Cardiac fibroblast (primary cell): Measurements from ENCODE around the gene BRD4.

Experiments
- DNase-seq, 2 donors: peaks; one replicate each; pipeline versions ENCODE4 v3.0.0 to v3.0.0-alpha.2; 2010; ENCODE audit warnings: low read depth in 2 of 2
- H3K4me3 ChIP-seq, 2 donors: replicated peaks in 1 of 2; 1 replicate in 1 of 2; 2 replicates in 1 of 2; pipeline ENCODE4 v1.5.1; 2011; ENCODE audit warnings: low read depth in 2 of 2, low read length in 2 of 2, mild to moderate bottlenecking in 2 of 2, moderate library complexity in 1 of 2
- CTCF ChIP-seq: IDR thresholded peaks from one replicate; pipeline ENCODE4 v1.5.1; 2011; ENCODE audit warnings: low read depth, mild to moderate bottlenecking, low read length, inconsistent platforms

Gene BRD4

GRCh38 chr19:15288146-15288963 lies 44.0 kb downstream of the BRD4 start:
- DNase-seq = no peak
- H3K4me3 ChIP-seq = no peak overlapping the region
- TF ChIP-seq CTCF = no peak

GRCh38 chr19:15287496-15287895 lies 44.8 kb downstream of the BRD4 start:
- DNase-seq = no peak
- TF ChIP-seq CTCF = no peak
- no peak overlapping the region for H3K4me3 ChIP-seq

GRCh38 chr19:15286688-15287365 lies 45.5 kb downstream of the BRD4 start:
- no peak for DNase-seq
- no peak overlapping the region for H3K4me3 ChIP-seq
- TF ChIP-seq CTCF = no peak

DNA sequence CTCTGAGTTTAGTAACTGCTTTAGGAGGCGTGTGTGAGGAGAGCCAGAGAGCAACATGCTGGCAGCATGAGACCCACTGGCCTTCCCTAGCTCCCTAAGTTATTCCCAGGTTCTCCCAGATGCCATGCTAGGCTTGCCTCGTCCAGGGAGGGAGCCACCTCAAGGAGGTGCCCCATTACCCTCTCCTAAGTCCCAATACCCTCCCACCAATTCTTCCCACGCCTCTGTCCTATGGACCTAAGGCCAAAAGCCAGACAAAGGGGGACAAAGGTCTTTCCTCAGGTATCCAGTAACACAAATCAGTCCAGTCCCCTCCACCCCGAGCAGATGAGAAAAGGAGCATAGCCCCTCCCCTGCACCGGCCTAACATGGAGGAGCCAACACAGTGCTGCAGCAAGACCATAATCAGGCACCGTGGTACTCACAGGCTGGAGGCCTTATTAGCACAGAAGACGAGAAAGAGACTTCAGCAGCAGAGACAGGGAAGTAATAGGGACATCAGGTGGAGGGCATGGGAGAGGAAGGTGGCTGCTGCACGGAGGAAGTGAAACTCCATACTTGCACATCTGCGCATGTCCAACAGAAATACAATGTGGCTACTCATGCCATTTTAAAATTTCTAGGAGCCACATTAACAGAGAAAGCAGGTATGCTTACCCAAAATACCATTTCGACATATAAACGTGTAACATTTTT lies 46.3 kb downstream of the BRD4 start:
- TF ChIP-seq CTCF = no peak
- no peak overlapping the region for H3K4me3 ChIP-seq
- no peak for DNase-seq

- no peak for DNase-seq
- H3K4me3 ChIP-seq = no peak overlapping the region
- TF ChIP-seq CTCF = no peak
Measured at GRCh38 chr19:15284896-15285295, 47.4 kb downstream of the BRD4 start.

GRCh38 chr19:15284091-15284490 lies 48.2 kb downstream of the BRD4 start:
- H3K4me3 ChIP-seq = no peak overlapping the region
- DNase-seq = no peak
- TF ChIP-seq CTCF = no peak
